ENCODE results near the gene CFAP92. TPM values are rescaled to one million over a fixed set of nuclear protein-coding genes. Genes with fewer than 3 reads are reported as not detected.
"Not testable (repeated sequence)": the region's sequence is repeated elsewhere in the genome, so short reads cannot be mapped to it uniquely, and the experiment has no call there.

Gene CFAP92
- total RNA-seq, 1 experiment from 2014 or later = 0.16 TPM

DNA sequence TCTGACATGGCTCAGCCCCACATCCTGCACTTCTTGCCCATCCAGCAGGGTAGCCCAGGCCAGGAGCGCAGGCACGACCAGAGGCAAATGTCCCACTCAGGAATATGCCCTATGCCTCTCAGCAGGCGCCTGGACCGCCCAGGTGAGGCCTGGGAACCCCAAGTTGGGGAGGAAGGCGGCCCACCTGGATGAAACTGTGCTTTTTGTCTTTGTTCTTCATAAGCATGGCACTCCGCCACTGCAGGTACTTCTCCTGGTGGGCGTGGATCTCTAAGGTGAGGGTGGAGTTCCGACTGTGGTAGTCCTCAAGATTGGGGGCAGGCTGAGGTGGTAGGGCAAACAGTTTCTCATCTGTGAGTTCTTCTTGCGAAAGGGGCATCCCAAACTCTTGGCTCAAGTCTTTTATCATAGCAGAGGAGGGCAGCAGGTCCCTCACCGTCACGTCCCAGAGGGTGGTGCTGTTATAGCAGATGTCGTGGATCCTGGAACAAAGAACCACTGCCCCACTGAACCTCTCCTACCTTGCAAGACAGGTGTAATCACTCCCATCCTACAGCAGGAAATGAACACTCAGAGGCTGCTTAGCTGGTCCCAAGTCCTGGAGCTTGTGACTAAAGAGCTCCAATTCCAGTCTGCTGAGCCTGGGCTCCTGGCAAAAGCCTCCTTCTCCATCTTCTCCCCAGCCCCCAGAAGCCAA, 61.2 kb downstream of the CFAP92 start:
- TF ChIP-seq, protein P1, sequence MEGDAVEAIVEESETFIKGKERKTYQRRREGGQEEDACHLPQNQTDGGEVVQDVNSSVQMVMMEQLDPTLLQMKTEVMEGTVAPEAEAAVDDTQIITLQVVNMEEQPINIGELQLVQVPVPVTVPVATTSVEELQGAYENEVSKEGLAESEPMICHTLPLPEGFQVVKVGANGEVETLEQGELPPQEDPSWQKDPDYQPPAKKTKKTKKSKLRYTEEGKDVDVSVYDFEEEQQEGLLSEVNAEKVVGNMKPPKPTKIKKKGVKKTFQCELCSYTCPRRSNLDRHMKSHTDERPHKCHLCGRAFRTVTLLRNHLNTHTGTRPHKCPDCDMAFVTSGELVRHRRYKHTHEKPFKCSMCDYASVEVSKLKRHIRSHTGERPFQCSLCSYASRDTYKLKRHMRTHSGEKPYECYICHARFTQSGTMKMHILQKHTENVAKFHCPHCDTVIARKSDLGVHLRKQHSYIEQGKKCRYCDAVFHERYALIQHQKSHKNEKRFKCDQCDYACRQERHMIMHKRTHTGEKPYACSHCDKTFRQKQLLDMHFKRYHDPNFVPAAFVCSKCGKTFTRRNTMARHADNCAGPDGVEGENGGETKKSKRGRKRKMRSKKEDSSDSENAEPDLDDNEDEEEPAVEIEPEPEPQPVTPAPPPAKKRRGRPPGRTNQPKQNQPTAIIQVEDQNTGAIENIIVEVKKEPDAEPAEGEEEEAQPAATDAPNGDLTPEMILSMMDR (IDR thresholded peaks at IDR 0.05; ENCODE audit: unreplicated experiment) = no peak
- H3K27me3 Mint-ChIP-seq (ENCODE audit: insufficient read depth, unreplicated experiment) = peaks cover 23% of the 10 kb centered on the region

DNA sequence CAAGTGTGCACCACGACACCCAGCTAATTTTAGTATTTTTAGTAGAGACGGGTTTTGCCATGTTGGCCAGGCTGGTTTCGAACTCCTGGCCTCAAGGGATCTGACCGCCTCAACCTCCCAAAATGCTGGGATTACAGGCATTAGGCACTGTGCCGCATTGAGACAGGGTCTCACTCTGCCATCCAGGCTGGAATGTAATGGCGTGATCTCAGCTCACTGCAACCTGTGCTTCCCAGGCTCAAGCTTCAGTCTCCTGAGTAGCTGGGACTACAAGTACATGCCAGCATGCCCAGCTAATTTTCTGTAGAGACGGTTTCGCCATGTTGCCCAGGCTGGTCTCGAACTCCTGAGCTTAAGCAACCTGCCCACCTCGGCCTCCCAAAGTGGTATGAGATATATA, 62.8 kb downstream of the CFAP92 start:
- ChIA-PET POLR2A (interaction anchor here (0.6 to 2.1 kb wide), 4 partner anchors 9 to 40 kb away, joined by 3 to 6 read pairs (median 4); no protein-coding TSS in a partner anchor), CTCF (interaction anchor here (0.6 kb wide), 1 partner anchor 39 kb away, joined by 5 read pairs; no protein-coding TSS in a partner anchor)
- Mint-ChIP-seq H3K27ac (ENCODE audit: low read depth, unreplicated experiment) (no peak overlapping the region), H3K4me1 (ENCODE audit: insufficient read depth, unreplicated experiment) (no peaks in the 10 kb centered on the region), H3K4me3 (ENCODE audit: unreplicated experiment) (no peak overlapping the region), H3K27me3 (ENCODE audit: insufficient read depth, unreplicated experiment) (peaks cover 23% of the 10 kb centered on the region), H3K36me3 (ENCODE audit: insufficient read depth, unreplicated experiment) (no peaks in the 10 kb centered on the region), H3K9me3 (ENCODE audit: unreplicated experiment) (no peaks in the 10 kb centered on the region)
- DNase-seq (ENCODE audit: unreplicated experiment) = no peak
- TF ChIP-seq, protein P1 (IDR thresholded peaks at IDR 0.05; ENCODE audit: unreplicated experiment) = no peak
- BruUV-seq (replicated peaks) = no TSS peak
- intact Hi-C loops (cut with micrococcal nuclease) = no loop called here

More for the DNA sequence above, 61.2 kb downstream of the CFAP92 start:
- ChIA-PET CTCF (interaction anchor here (0.9 to 1.2 kb wide), 2 partner anchors 121 to 252 kb away, joined by 3 to 4 read pairs; no protein-coding TSS in a partner anchor), POLR2A (interaction anchor here (0.5 to 2.1 kb wide), 2 partner anchors 13 to 119 kb away, joined by 3 to 6 read pairs; no protein-coding TSS in a partner anchor)
- no peak for DNase-seq (ENCODE audit: unreplicated experiment)
- Mint-ChIP-seq H3K4me3 (ENCODE audit: unreplicated experiment) (no peak overlapping the region), H3K9me3 (ENCODE audit: unreplicated experiment) (no peaks in the 10 kb centered on the region), H3K27ac (ENCODE audit: low read depth, unreplicated experiment) (no peak overlapping the region), H3K36me3 (ENCODE audit: insufficient read depth, unreplicated experiment) (no peaks in the 10 kb centered on the region), H3K4me1 (ENCODE audit: insufficient read depth, unreplicated experiment) (no peaks in the 10 kb centered on the region)
- intact Hi-C loops (cut with micrococcal nuclease) = no loop called here
- no TSS peak for BruUV-seq (replicated peaks)

DNA sequence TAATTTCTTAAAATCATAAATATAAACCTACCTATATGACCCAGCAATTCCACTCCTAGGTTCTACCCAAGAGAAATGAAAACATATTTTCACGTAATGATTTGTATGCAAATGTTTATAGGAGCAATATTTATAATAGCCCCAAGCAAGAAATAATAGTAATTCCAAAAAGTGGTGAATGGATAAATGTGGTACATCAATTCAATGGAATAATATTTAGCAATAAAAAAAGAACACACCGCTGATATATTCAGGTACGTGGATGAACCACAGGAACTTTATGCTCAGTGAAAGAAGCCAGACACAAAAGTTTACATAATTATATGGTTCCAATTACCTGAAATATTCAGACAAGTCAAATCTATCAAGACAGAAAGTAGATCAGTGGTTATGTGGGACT, 64.5 kb downstream of the CFAP92 start:
- no peak overlapping the region for H3K27ac Mint-ChIP-seq (ENCODE audit: low read depth, unreplicated experiment)
- no peaks in the 10 kb centered on the region for H3K4me1 Mint-ChIP-seq (ENCODE audit: insufficient read depth, unreplicated experiment)
- no peak overlapping the region for H3K4me3 Mint-ChIP-seq (ENCODE audit: unreplicated experiment)
- H3K9me3 Mint-ChIP-seq (ENCODE audit: unreplicated experiment) = peaks cover 9% of the 10 kb centered on the region
- H3K27me3 Mint-ChIP-seq (ENCODE audit: insufficient read depth, unreplicated experiment) = peaks cover 23% of the 10 kb centered on the region
- intact Hi-C loops (cut with micrococcal nuclease) = no loop called here
- H3K36me3 Mint-ChIP-seq (ENCODE audit: insufficient read depth, unreplicated experiment) = peaks cover 6% of the 10 kb centered on the region
- POLR2A ChIA-PET = no interaction called here
- no peak for DNase-seq (ENCODE audit: unreplicated experiment)
- CTCF ChIA-PET = no interaction called here
- no TSS peak for BruUV-seq (replicated peaks)
- TF ChIP-seq, protein P1 (IDR thresholded peaks at IDR 0.05; ENCODE audit: unreplicated experiment) = no peak

DNA sequence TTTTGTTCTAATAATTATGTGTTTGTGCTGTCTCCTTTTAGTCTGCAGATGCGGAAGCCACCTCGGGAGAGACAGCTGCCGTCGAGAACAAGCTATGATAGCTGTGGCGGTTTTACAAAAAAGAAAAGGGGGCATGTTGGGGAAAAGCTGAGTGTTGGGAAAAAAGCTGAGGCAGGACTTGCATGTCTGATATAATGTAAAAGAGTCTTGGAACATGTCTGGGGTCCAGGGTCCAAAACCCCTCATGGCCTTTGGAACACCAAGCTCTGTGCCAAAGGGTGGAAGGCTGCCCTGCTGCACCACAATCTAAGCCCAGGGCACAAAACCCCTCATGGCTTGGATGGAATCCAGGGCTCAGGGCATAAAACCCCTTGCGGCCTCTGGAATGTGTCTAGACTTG, 69.9 kb downstream of the CFAP92 start:
- peaks cover 15% of the 10 kb centered on the region for H3K9me3 Mint-ChIP-seq (ENCODE audit: unreplicated experiment)
- peaks cover 18% of the 10 kb centered on the region for H3K36me3 Mint-ChIP-seq (ENCODE audit: insufficient read depth, unreplicated experiment)
- H3K4me1 Mint-ChIP-seq (ENCODE audit: insufficient read depth, unreplicated experiment); H3K4me3 Mint-ChIP-seq (ENCODE audit: unreplicated experiment); intact Hi-C loops (cut with micrococcal nuclease); BruUV-seq (replicated peaks); DNase-seq (ENCODE audit: unreplicated experiment); CTCF ChIA-PET; H3K27me3 Mint-ChIP-seq (ENCODE audit: insufficient read depth, unreplicated experiment); H3K27ac Mint-ChIP-seq (ENCODE audit: low read depth, unreplicated experiment): not testable (repeated sequence)
- POLR2A ChIA-PET = interaction anchor here (1.1 kb wide), 1 partner anchor 26 kb away, joined by 4 read pairs; no protein-coding TSS in a partner anchor
